ENCODE results near the gene PIM3.
"Not testable (repeated sequence)": the region's sequence is repeated elsewhere in the genome, so short reads cannot be mapped to it uniquely, and the experiment has no call there.

Gene PIM3

GRCh38 chr22:49943771-49944398, 16.7 kb upstream of the PIM3 start:
- DNase-seq (ENCODE audit: low read depth) = no peak

DNA sequence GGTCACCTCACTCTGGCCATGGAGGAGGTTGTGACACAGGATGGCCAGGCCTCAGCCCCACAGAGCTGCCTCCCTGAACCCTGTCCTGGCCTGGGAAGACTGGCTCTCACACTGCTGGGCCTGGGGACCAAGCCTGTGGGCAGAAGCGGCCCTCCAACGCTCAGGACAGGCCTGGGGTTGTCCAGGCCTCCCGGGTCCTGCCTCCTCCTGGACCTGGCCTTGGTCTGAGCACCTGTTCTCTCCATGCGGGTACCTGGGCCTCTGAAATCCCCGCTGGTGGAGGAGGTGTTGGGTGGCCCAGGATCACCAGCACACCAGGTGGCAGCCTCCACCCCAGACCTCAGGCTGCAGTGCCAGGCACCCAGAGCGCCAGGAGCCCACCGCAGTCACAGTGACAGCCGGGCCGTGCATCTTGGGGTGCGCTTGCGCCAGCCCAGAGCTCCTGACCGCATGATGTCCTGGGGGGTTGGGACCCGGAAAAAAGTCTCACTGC, 16.1 kb upstream of the PIM3 start:
- DNase-seq (ENCODE audit: low read depth) = no peak

- not testable (repeated sequence) for DNase-seq (ENCODE audit: low read depth)
Measured at GRCh38 chr22:49945042-49945794, 15.4 kb upstream of the PIM3 start.

- no peak for DNase-seq (ENCODE audit: low read depth)
Measured at GRCh38 chr22:49946612-49947295, 13.8 kb upstream of the PIM3 start.

GRCh38 chr22:49947296-49947622, 13.3 kb upstream of the PIM3 start:
- no peak for DNase-seq (ENCODE audit: low read depth)

DNA sequence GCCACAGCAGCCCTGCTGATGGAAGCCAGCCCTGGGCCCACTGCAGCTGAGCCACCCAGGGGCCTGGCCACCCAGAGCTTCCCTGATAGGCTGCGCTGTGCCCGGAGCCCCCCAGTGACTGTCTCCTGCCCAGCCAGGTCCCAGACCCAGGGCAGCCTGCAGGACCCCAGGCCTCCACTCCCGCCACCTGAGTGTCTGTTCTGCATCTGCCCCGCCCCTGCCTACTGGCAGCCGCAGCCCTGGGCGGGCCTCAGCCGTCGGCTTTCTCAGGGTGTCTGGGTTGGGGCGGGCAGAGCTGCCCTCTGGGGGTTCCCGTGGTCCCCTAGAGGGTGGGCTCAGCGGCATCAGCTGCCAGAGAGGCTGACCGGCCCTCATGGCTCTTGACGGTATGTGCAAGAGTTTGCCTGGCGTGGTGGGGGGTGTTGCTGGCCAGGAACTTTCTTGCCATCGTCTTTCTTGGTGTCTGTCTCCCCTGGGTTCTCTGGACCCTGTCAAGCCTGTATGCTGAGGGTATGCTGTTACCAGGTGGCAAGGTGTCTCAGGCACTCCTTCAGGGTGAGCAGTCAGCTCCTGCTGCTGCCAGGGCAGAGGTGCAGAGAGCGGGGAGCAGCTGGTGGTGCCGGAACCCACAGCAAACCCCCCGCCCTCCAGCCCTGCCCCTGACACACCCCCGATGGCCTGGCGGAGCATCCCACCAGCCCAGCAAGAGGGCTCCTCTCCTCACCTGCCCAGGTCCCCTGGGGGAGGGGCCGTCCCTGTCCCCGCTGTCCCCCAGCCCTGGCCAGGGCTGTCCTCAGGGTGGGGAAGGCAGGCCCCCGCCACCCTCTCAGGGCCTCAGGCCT, 12.2 kb upstream of the PIM3 start:
- DNase-seq (ENCODE audit: low read depth) = no peak

DNA sequence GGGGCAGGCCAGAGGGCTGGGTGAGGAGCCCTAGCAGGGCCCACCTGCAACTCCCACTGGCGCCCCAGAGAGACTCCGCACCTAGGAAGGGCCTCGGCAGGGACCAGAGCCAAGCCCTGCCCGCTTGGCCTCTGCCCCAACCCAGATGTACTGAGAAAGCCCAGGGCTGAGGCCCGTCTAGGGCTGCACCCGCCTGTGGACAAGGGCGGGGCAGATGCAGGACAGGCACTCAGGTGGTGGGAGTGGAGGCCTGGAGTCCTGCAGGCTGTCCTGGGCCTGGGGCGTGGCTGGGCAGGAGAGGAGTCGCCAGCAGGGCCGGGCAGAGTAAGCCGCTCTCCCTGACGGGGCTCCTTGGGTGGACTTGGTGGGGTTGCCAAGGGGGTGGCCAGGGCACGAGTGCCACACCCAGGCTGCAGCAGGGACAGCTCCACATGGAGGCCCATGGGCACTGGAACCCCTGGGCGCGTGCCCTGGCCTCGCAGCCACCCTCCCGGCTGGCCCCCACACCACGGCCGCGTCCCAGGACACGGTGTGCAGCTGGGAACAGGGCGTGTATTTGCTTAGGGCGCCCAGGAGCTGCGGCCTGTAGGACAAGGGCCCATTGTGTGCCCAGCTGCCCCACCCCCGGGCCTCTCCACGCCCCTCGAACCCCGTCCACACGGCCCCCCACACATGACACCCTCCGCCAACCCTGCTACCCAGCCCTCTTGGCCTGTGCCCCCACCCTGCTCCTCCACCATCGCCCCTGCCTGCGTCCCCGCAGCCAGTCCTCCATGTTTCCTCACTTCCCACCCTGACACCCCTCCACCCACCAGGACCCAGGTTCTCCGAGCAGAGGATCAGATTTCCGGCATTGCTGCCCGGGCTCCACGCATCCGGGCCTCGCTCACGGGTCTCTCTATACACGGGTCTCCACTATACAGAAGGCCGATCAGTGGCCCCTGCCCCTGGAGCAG, 11.3 kb upstream of the PIM3 start:
- no peak for DNase-seq (ENCODE audit: low read depth)

DNA sequence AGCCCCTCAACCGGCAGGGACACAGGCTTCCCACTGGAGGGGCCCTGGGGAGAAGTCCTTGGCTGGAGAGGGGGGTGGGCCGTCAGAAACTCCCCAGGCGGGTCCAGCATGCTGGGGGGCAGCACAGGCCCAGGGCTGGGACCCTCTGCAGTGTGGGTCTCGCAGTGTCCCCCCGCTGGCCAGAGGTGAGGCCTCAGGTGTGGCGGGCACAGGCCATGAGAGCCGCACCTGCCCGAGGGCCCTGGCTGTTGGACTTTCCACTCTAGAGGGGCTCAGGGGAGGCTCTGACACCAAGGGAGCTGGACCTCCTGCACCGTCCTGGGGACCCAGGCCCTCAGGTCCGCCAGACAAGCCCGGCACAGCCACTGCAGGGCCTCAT, 10.7 kb upstream of the PIM3 start:
- DNase-seq (ENCODE audit: low read depth) = no peak

- no peak for DNase-seq (ENCODE audit: low read depth)
Measured at GRCh38 chr22:49950396-49950994, 10.1 kb upstream of the PIM3 start.

GRCh38 chr22:49951000-49951677, 9.4 kb upstream of the PIM3 start:
- DNase-seq (ENCODE audit: low read depth) = no peak

DNA sequence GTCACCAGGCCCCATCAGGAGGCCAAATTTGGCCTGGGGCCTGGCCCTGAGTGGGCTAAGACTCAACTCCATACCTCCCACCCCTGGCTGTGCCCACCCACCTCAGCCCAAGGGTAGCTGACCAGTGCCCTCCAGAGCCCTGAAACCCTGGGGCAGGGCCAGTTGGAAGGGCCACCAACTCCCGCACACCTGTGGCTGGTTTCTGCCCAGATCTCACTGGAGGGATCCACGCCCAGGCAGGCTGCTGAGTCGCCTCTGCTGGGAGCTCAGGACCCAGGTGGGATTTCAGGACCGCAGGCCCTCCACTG, 8.9 kb upstream of the PIM3 start:
- DNase-seq (ENCODE audit: low read depth) = no peak

DNA sequence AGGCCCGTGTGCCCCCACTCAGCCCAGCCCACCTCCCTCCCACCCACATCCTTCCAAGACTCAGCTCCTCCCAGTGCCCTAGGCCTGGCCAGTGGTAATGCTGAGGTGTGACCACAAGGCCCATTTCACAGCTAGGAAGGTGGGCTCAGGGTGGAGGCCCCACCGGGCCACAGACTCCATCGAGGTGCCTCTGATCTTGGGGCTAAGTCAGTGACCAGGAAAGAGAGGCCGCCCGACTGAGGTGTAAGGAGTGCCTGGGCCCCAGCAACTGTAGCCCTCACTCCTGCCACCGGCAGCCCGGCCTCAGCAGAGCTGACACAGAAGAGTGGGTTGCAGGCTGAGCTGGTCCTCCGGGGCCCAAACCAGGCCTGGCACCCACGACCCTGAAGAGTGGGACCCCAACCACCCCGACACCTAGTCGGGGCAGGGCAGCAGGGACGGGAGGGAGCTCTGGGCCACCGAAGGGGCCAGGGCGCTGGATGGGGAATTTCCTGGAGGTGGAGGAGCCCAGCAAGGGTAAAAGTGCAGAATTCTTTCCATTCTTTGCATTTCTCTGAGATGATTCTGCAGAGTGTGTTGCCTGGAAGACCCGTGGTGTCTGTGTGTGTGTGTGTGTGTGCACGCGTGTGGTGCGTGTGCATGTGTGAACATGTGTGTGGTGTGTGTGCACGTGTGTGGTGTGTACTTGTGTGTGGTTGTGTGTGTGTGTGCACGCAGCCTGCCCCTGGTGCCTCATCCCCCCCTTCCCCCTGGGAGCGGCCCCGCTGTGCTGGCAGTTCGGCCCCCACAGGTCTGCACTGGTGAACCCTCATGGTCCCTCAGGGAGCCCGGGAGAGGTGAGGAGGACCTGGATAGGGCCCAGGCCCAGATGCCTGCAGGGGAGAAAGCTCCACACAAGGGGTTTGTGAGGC, 8.3 kb upstream of the PIM3 start:
- DNase-seq (ENCODE audit: low read depth) = no peak

DNA sequence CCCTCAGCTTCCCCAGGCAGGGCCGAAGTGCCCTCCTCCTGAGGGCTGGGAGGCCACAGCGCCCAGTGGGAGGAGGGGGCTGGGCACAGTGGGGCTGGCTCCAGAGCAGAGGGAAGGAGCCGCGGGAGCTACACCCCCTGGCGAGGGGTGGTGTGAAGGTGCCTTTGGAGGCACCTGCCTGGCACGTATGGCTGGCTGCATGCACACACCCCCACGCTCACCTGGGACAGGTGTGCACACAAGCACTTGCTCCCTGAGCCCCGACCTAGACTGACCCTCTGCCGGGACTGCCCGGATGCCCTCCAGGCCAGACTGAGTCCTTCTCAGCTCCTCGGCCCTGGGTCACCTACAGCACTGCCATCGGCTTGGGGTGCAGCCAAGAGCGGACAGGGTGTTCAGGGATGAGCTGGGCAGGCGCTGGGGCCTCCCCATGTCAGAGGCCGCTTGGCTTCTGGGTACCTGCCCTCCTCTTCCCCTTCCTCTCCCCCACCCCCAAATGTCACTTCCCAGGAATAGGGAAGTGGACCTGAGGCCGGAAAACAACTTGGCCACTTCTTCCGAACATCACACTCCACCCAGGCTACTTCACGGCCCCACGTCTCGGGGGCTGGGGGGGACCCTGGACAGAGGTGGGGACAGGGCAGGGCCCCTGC, 7.4 kb upstream of the PIM3 start:
- DNase-seq (ENCODE audit: low read depth) = no peak

GRCh38 chr22:49953680-49954344, 6.8 kb upstream of the PIM3 start:
- DNase-seq (ENCODE audit: low read depth) = no peak

- no peak for DNase-seq (ENCODE audit: low read depth)
Measured at GRCh38 chr22:49954354-49954753, 6.2 kb upstream of the PIM3 start.

- no peak for DNase-seq (ENCODE audit: low read depth)
Measured at GRCh38 chr22:49954991-49955580, 5.5 kb upstream of the PIM3 start.

GRCh38 chr22:49955581-49956417, 4.8 kb upstream of the PIM3 start:
- no peak for DNase-seq (ENCODE audit: low read depth)
